Tibial nerve (tissue), 4 donors: ENCODE results near the gene ZBTB8B. TPM values are rescaled to one million over a fixed set of nuclear protein-coding genes. Genes with fewer than 3 reads are reported as not detected.
A peak's percentile ranks its signal among the peaks of the same experiment; 100 is the strongest.

ENCODE experiments used
- DNase-seq, 2 donors: peaks; one replicate each; pipeline ENCODE4 v3.0.0-alpha.2; 2019; ENCODE audit warnings: low spot score in 2 of 2
- H3K27ac ChIP-seq, 4 donors: fragments of 200-600 bp; sonication (generic) in 3 of 4; one replicate each; pipeline ENCODE4 v1.5.1; 2017 to 2019; ENCODE audit warnings: mild to moderate bottlenecking in 1 of 4
- H3K27me3 ChIP-seq, 2 donors: fragments of 200-600 bp; sonication (generic) in 1 of 2; one replicate each; pipeline versions ENCODE4 v1.5.1 to v1.6.0; 2017 to 2019
- H3K36me3 ChIP-seq, 3 donors: fragments of 200-600 bp; sonication (generic); one replicate each; pipeline ENCODE4 v1.5.1; 2018 to 2019
- H3K4me1 ChIP-seq, 4 donors: fragments of 200-600 bp; sonication (generic) in 3 of 4; one replicate each; pipeline ENCODE4 v1.5.1; 2017 to 2019
- H3K4me3 ChIP-seq, 4 donors: fragments of 200-600 bp; sonication (generic) in 3 of 4; one replicate each; pipeline ENCODE4 v1.5.1; 2017 to 2019; ENCODE audit warnings: mild to moderate bottlenecking in 1 of 4, moderate library complexity in 1 of 4
- H3K9me3 ChIP-seq, 4 donors: fragments of 200-600 bp; sonication (generic) in 3 of 4; one replicate each; pipeline ENCODE4 v1.5.1; 2017 to 2019
- EP300 ChIP-seq, 2 donors: sonication (generic); formaldehyde crosslinking; IDR thresholded peaks; one replicate each; pipeline ENCODE4 v1.6.1; 2017; ENCODE audit warnings: antibody characterized with exemption in 2 of 2, mild to moderate bottlenecking in 1 of 2
- POLR2A ChIP-seq, 2 donors: fragments of 450-650 bp; IDR thresholded peaks; one replicate each; pipeline ENCODE4 v1.6.1; 2017; ENCODE audit warnings: antibody characterized with exemption in 2 of 2, mild to moderate bottlenecking in 2 of 2, moderate library complexity in 2 of 2
- WGBS, 2 donors: methylation state at CpG; one replicate each; pipeline ENCODE4 v1.1.5; 2018; 5-methylcytosine and 5-hydroxymethylcytosine counted together
- total RNA-seq, 4 donors: library from RNA; depleted of rRNA; stranded (reverse); fragments of >200 nt; gene quantifications; one replicate each; pipeline ENCODE4 v1.1.0, GENCODE V29; 2016
- TF ChIP-seq, protein P1 (sequence below), 5 experiments: fragments of 200-600 bp in 3 of 5; fragments of 450-650 bp in 2 of 5; sonication (generic) in 3 of 5; IDR thresholded peaks; one replicate each; pipeline ENCODE4 v1.5.1; 2016 to 2019; ENCODE audit warnings: antibody characterized with exemption in 5 of 5, mild to moderate bottlenecking in 3 of 5, moderate library complexity in 2 of 5

Gene ZBTB8B
- total RNA-seq, 4 donors from 2014 or later, result 0.21 TPM; not detected in 3

DNA sequence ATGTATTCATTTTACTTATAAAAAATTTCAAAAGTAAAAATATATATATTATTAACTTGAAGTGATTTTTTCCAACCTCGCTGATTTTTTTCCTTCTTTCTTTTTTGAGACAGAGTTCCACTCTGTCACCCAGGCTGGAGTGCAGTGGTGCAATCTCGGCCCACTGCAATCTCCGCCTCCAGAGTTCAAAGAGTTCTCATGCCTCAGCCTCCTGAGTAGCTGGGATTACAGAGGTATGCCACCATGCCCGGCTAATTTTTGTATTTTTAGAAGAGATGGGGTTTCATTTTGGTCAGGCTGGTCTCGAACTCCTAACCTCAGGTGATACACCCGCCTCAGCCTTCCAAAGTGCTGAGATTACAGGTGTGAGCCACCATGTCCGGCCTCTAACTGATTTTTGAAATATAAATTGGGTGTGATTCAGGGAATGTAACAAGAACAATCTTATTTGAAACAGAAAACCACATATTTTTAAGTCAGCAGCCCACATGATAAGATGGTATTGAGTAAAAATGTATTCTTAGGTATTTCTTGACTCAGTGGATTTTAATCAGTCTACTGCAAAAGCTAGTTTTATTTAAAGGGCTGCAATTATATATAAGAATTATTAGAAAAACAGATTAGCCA lies 30.0 kb downstream of the ZBTB8B start:
- Histone ChIP-seq H3K27me3 (no peaks in the 10 kb centered on the region), H3K27ac (no peak overlapping the region), H3K4me3 (no peak overlapping the region), H3K9me3 (no peaks in the 10 kb centered on the region), H3K4me1 (peaks cover 0 to 31% (median 3%) of the 10 kb centered on the region in 4 donors), H3K36me3 (no peaks in the 10 kb centered on the region)
- TF ChIP-seq, protein P1, sequence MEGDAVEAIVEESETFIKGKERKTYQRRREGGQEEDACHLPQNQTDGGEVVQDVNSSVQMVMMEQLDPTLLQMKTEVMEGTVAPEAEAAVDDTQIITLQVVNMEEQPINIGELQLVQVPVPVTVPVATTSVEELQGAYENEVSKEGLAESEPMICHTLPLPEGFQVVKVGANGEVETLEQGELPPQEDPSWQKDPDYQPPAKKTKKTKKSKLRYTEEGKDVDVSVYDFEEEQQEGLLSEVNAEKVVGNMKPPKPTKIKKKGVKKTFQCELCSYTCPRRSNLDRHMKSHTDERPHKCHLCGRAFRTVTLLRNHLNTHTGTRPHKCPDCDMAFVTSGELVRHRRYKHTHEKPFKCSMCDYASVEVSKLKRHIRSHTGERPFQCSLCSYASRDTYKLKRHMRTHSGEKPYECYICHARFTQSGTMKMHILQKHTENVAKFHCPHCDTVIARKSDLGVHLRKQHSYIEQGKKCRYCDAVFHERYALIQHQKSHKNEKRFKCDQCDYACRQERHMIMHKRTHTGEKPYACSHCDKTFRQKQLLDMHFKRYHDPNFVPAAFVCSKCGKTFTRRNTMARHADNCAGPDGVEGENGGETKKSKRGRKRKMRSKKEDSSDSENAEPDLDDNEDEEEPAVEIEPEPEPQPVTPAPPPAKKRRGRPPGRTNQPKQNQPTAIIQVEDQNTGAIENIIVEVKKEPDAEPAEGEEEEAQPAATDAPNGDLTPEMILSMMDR (IDR thresholded peaks at IDR 0.05), result no peak
- TF ChIP-seq POLR2A (IDR thresholded peaks at IDR 0.05), result no peak
- no peak for TF ChIP-seq EP300 (IDR thresholded peaks at IDR 0.05)
- 73 to 75% methylated on average over 7 of the region's 7 CpGs for WGBS, 2 donors
- no peak for DNase-seq

- TF ChIP-seq EP300 (IDR thresholded peaks at IDR 0.05), result peak; percentile 42 to 60
- TF ChIP-seq, protein P1 (IDR thresholded peaks at IDR 0.05), result no peak
- 13 to 20% methylated on average over 5 of the region's 5 CpGs for WGBS, 2 donors
- H3K36me3 ChIP-seq, result no peaks in the 10 kb centered on the region
- no peak for DNase-seq
- H3K4me1 ChIP-seq, result peaks cover 0 to 38% (median 6%) of the 10 kb centered on the region in 4 donors
- H3K27ac ChIP-seq, result peak overlapping the region in 3 of 4 donors; percentile 1 to 72 (median 51)
- no peak overlapping the region for H3K4me3 ChIP-seq
- H3K27me3 ChIP-seq, result no peaks in the 10 kb centered on the region
- no peaks in the 10 kb centered on the region for H3K9me3 ChIP-seq
Observed at GRCh38 chr1:32496127-32496526, 31.3 kb downstream of the ZBTB8B start.

DNA sequence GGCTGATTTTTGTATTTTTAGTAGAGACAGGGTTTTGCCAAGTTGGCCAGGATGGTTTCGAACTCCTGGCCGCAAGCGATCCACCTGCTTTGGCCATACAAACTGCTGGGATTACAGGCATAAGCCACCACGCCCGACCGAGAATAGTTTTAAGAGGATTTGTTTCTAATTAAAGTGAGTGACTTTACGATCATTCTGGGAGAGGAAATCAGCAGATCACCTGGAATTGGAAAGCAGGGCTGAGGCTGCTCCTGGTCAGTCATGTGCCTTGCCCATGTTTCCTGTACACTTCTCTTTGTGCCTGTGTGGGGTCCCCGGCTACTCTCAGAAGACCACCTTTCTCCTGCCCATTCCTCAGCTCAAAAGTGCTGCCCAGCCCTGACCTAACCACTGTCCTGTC lies 33.9 kb downstream of the ZBTB8B start:
- Histone ChIP-seq H3K4me1 (peaks cover 0 to 61% (median 19%) of the 10 kb centered on the region in 4 donors), H3K27ac (peak overlapping the region in 1 of 4 donors; percentile 98), H3K36me3 (no peaks in the 10 kb centered on the region), H3K9me3 (no peaks in the 10 kb centered on the region), H3K27me3 (no peaks in the 10 kb centered on the region), H3K4me3 (no peak overlapping the region)
- TF ChIP-seq, protein P1 (IDR thresholded peaks at IDR 0.05), result no peak
- TF ChIP-seq EP300 (IDR thresholded peaks at IDR 0.05) (no peak), POLR2A (IDR thresholded peaks at IDR 0.05) (no peak)
- DNase-seq, result no peak
- 89 to 92% methylated on average over 8 of the region's 8 CpGs for WGBS, 2 donors

DNA sequence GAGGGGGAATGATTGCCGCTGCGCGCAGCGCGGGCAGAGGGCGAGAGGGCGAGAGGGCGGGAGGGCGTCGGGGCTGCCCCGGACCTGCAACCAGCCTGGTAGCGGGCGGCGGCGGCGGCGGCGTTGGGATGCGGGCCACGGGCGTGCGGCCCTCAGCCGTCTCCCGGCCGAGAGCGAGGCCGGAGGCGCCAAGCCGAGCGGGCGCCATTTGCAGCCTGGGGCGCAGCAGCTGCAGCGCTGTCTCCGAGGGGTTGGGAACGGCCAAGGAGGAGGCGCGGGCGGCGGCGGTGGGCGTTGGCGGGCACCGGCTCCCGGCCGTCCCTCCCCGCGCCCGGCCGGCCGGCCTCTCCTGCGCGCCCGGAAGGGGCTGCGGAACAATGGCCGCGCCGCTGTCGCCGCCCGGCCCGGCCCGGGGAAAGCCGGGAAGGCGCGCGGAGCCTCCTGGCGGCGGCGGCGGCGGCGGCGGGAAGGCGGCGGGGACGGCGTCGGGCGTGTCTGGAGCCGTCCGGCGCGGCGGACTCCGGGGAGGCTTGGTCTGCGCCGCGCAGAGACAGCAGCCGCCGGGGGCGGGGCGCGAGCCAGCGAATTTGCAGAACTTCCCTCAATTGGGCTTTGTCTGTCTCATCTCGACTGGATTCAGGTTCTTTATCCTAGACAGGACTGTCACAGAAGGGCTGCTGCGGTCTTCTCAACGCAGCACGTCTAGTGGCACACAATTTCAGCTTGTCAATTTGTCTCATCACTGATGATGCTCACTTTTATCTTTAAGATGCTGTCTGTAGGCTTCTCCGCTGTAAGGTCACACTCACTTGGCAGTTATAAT lies 35.7 kb downstream of the ZBTB8B start:
- Histone ChIP-seq H3K27ac (peak overlapping the region; percentile 84 to 98 (median 92)), H3K4me1 (peaks cover 0 to 55% (median 18%) of the 10 kb centered on the region in 4 donors), H3K9me3 (no peaks in the 10 kb centered on the region), H3K36me3 (no peaks in the 10 kb centered on the region), H3K4me3 (peak overlapping the region; percentile 30 to 94 (median 53)), H3K27me3 (no peaks in the 10 kb centered on the region)
- DNase-seq, result peak; percentile 57 to 69
- WGBS, 2 donors, result 1 to 3% methylated on average over 25 to 64 of the region's 99 CpGs
- TF ChIP-seq, protein P1 (IDR thresholded peaks at IDR 0.05), result peak in 4 of 5 experiments; percentile 33 to 78 (median 50)
- TF ChIP-seq EP300 (IDR thresholded peaks at IDR 0.05) (peak in 1 of 2 donors; percentile 25), POLR2A (IDR thresholded peaks at IDR 0.05) (peak; percentile 26 to 62)

DNA sequence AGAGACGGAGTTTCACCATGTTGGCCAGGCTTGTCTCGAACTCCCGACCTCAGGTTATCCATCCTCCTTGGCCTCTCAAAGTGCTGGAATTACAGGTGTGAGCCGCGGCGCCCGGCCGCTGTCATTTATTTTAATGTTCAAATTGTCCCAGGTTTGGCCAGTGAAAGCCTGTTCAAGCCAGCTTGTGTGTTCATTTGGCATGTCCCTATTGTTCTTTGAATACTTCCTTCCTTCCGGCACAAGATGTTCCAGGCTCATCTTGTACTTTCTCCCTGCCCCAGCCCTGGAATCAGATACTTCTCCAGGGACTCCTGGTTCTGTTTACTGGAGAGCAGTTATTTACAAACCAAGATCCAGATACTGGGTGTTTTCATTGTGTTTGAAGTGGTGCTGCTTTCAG lies 37.0 kb downstream of the ZBTB8B start:
- no peaks in the 10 kb centered on the region for H3K9me3 ChIP-seq
- WGBS, 2 donors, result 85 to 87% methylated on average over 9 of the region's 9 CpGs
- TF ChIP-seq POLR2A (IDR thresholded peaks at IDR 0.05) (peak in 1 of 2 donors; percentile 37), EP300 (IDR thresholded peaks at IDR 0.05) (peak; percentile 98 to 99)
- TF ChIP-seq, protein P1 (IDR thresholded peaks at IDR 0.05), result no peak
- no peak overlapping the region for H3K4me3 ChIP-seq
- peaks cover 0 to 42% (median 16%) of the 10 kb centered on the region in 4 donors for H3K4me1 ChIP-seq
- no peaks in the 10 kb centered on the region for H3K36me3 ChIP-seq
- DNase-seq, result peak; percentile 62 to 82
- H3K27ac ChIP-seq, result peak overlapping the region; percentile 84 to 98 (median 92)
- no peaks in the 10 kb centered on the region for H3K27me3 ChIP-seq
